ENCODE data around the gene PRKN.

The PRKN gene

GRCh38 chr6:161367472-161367871, 1360.1 kb downstream of the PRKN start:
- no peak for TF ChIP-seq CTCF (IDR thresholded peaks at IDR 0.05; ENCODE audit: low read depth, low read length)
- DNase-seq (ENCODE audit: extremely low read depth, low read depth) = no peak

GRCh38 chr6:161366301-161366923, 1361.2 kb downstream of the PRKN start:
- TF ChIP-seq CTCF (IDR thresholded peaks at IDR 0.05; ENCODE audit: low read depth, low read length) = no peak
- no peak for DNase-seq (ENCODE audit: extremely low read depth, low read depth)

GRCh38 chr6:161365633-161366032, 1361.9 kb downstream of the PRKN start:
- no peak for TF ChIP-seq CTCF (IDR thresholded peaks at IDR 0.05; ENCODE audit: low read depth, low read length)
- no peak for DNase-seq (ENCODE audit: extremely low read depth, low read depth)

- no peak for DNase-seq (ENCODE audit: extremely low read depth, low read depth)
- TF ChIP-seq CTCF (IDR thresholded peaks at IDR 0.05; ENCODE audit: low read depth, low read length) = no peak
Measured at GRCh38 chr6:161363286-161363685, 1364.3 kb downstream of the PRKN start.

- no peak for TF ChIP-seq CTCF (IDR thresholded peaks at IDR 0.05; ENCODE audit: low read depth, low read length)
- DNase-seq (ENCODE audit: extremely low read depth, low read depth) = no peak
Measured at GRCh38 chr6:161362266-161362665, 1365.3 kb downstream of the PRKN start.

GRCh38 chr6:161361529-161361928, 1366.0 kb downstream of the PRKN start:
- DNase-seq (ENCODE audit: extremely low read depth, low read depth) = no peak
- no peak for TF ChIP-seq CTCF (IDR thresholded peaks at IDR 0.05; ENCODE audit: low read depth, low read length)

- TF ChIP-seq CTCF (IDR thresholded peaks at IDR 0.05; ENCODE audit: low read depth, low read length) = no peak
- no peak for DNase-seq (ENCODE audit: extremely low read depth, low read depth)
Measured at GRCh38 chr6:161360520-161360919, 1367.0 kb downstream of the PRKN start.

Data from AG09319 (cell line).